CD14-positive monocyte (primary cell): Measurements from ENCODE around the gene SLC14A1. TPM values are rescaled to one million over a fixed set of nuclear protein-coding genes. Genes with fewer than 3 reads are reported as not detected.
A peak's percentile ranks its signal among the peaks of the same experiment; 100 is the strongest.

Source experiments
- DNase-seq, 3 donors: peaks; one replicate each; pipeline ENCODE4 v3.0.0-alpha.2; 2011 to 2022
- H2AFZ ChIP-seq: 2 replicates; pipeline ENCODE4 v1.6.0; 2012; ENCODE audit warnings: mild to moderate bottlenecking, low read depth, low read length, inconsistent platforms; ENCODE audit not compliant: insufficient read depth, poor library complexity, severe bottlenecking
- H3K27ac ChIP-seq, 2 donors: 1 replicate in 1 of 2; 2 replicates in 1 of 2; pipeline ENCODE4 v1.5.1; 2012 to 2013; ENCODE audit warnings: low read length in 2 of 2, control low read depth in 1 of 2, inconsistent platforms in 1 of 2, low read depth in 1 of 2, mild to moderate bottlenecking in 1 of 2
- H3K27me3 ChIP-seq, 2 donors: one replicate each; pipeline versions ENCODE4 v1.6.0 to v1.6.1; 2011 to 2013; ENCODE audit warnings: low read length in 2 of 2; ENCODE audit not compliant: control insufficient read depth in 2 of 2, insufficient read depth in 2 of 2
- H3K36me3 ChIP-seq, 2 donors: replicated peaks in 1 of 2; 1 replicate in 1 of 2; 2 replicates in 1 of 2; pipeline versions ENCODE4 v1.5.1 to v1.6.1; 2012 to 2013; ENCODE audit warnings: low read length in 2 of 2, control low read depth in 1 of 2, inconsistent platforms in 1 of 2, mild to moderate bottlenecking in 1 of 2; ENCODE audit not compliant: insufficient read depth in 2 of 2, control insufficient read depth in 1 of 2
- H3K4me1 ChIP-seq, 2 donors: 1 replicate in 1 of 2; 2 replicates in 1 of 2; pipeline versions ENCODE4 v1.5.1 to v1.6.1; 2012 to 2013; ENCODE audit warnings: low read length in 2 of 2, control low read depth in 1 of 2, inconsistent platforms in 1 of 2, mild to moderate bottlenecking in 1 of 2, moderate library complexity in 1 of 2; ENCODE audit not compliant: insufficient read depth in 2 of 2, control insufficient read depth in 1 of 2
- H3K4me2 ChIP-seq: replicated peaks from 2 replicates; pipeline ENCODE3; 2012; ENCODE audit warnings: low read length, moderate library complexity, mild to moderate bottlenecking; ENCODE audit not compliant: poor library complexity, severe bottlenecking; ENCODE audit errors: extremely low read depth
- H3K4me3 ChIP-seq, 3 experiments: fragments of 200-600 bp in 1 of 3; sonication (generic) in 1 of 3; replicated peaks in 1 of 3; 1 replicate in 2 of 3; 2 replicates in 1 of 3; pipeline ENCODE4 v1.5.1; 2011 to 2013; ENCODE audit warnings: low read length in 3 of 3, mild to moderate bottlenecking in 3 of 3, control low read depth in 2 of 3, low read depth in 2 of 3, inconsistent platforms in 1 of 3, moderate library complexity in 1 of 3
- H3K79me2 ChIP-seq: 2 replicates; pipeline ENCODE4 v1.6.0; 2012; ENCODE audit warnings: mild to moderate bottlenecking, control low read depth, inconsistent platforms, low read length, moderate library complexity; ENCODE audit not compliant: insufficient read depth
- H3K9ac ChIP-seq: 2 replicates; pipeline ENCODE4 v1.6.0; 2017; ENCODE audit warnings: low read length, mild to moderate bottlenecking; ENCODE audit not compliant: insufficient read depth, poor library complexity, severe bottlenecking
- H3K9me3 ChIP-seq, 2 donors: replicated peaks in 1 of 2; 1 replicate in 1 of 2; 2 replicates in 1 of 2; pipeline versions ENCODE4 v1.5.1 to v1.6.1; 2012 to 2013; ENCODE audit warnings: low read length in 2 of 2, control low read depth in 1 of 2; ENCODE audit not compliant: control insufficient read depth in 1 of 2, insufficient read depth in 1 of 2
- H4K20me1 ChIP-seq: 2 replicates; pipeline ENCODE4 v1.6.0; 2012; ENCODE audit warnings: mild to moderate bottlenecking, low read length, control low read depth, moderate library complexity; ENCODE audit not compliant: insufficient read depth
- H3K27ac Mint-ChIP-seq, 7 donors: one replicate each; pipeline ENCODE4 v1.8.0; 2020; ENCODE audit warnings: mild to moderate bottlenecking in 7 of 7, mixed read lengths in 7 of 7, moderate library complexity in 6 of 7, inconsistent platforms in 2 of 7
- H3K27me3 Mint-ChIP-seq, 3 donors: one replicate each; pipeline ENCODE4 v1.8.0; 2021 to 2022; ENCODE audit warnings: low read depth in 3 of 3, mild to moderate bottlenecking in 3 of 3, mixed read lengths in 3 of 3, moderate library complexity in 3 of 3, inconsistent platforms in 1 of 3
- H3K36me3 Mint-ChIP-seq, 2 donors: one replicate each; pipeline ENCODE4 v1.8.0; 2020; ENCODE audit warnings: mixed read lengths in 2 of 2, inconsistent platforms in 1 of 2, mild to moderate bottlenecking in 1 of 2
- H3K4me1 Mint-ChIP-seq: one replicate; pipeline ENCODE4 v1.8.0; 2020; ENCODE audit warnings: mild to moderate bottlenecking, mixed read lengths
- H3K4me3 Mint-ChIP-seq, 2 donors: one replicate each; pipeline ENCODE4 v1.8.0; 2020; ENCODE audit warnings: mild to moderate bottlenecking in 2 of 2, mixed read lengths in 2 of 2, moderate library complexity in 1 of 2
- H3K9me3 Mint-ChIP-seq, 7 donors: one replicate each; pipeline ENCODE4 v1.8.0; 2020 to 2022; ENCODE audit warnings: mixed read lengths in 7 of 7, mild to moderate bottlenecking in 6 of 7, moderate library complexity in 6 of 7, inconsistent platforms in 2 of 7
- CTCF ChIP-seq: fragments of 200-600 bp; IDR thresholded peaks from one replicate; pipeline ENCODE4 v1.8.0; 2022; ENCODE audit warnings: antibody characterized with exemption, mild to moderate bottlenecking
- WGBS: methylation state at CpG from one replicate; pipeline ENCODE4 v1.1.5; 2013; ENCODE audit warnings: missing lambda C conversion rate; ENCODE audit not compliant: insufficient coverage; 5-methylcytosine and 5-hydroxymethylcytosine counted together
- intact Hi-C, 2 donors: fragments of 100-400 bp; cut with micrococcal nuclease; formaldehyde crosslinking; loops; one replicate each; pipeline versions ENCODE4 v1.15.0 to v1.15.1; 2023
- polyA plus RNA-seq, 3 donors: library from polyadenylated mRNA; depleted of rRNA in 1 of 3; unstranded in 2 of 3; stranded (reverse) in 1 of 3; fragments of 300-500 nt in 2 of 3; fragments of >200 nt in 1 of 3; fragmentation: Illumina TruSeq in 2 of 3; gene quantifications; 1 replicate in 2 of 3; 2 replicates in 1 of 3; pipeline ENCODE4 v1.2.3, GENCODE V29; 2012 to 2021

The SLC14A1 gene
- polyA plus RNA-seq, 3 donors = not detected

GRCh38 chr18:45725336-45725735 is 1.4 kb downstream of the SLC14A1 start:
- WGBS = 94% methylated on average over 4 of the region's 4 CpGs
- no peak for TF ChIP-seq CTCF
- Histone ChIP-seq H3K9ac (no peak overlapping the region), H3K36me3 (no peaks in the 10 kb centered on the region), H2AFZ (no peak overlapping the region), H3K4me2 (no peak overlapping the region), H3K27ac (no peak overlapping the region), H3K27me3 (no peaks in the 10 kb centered on the region), H4K20me1 (no peaks in the 10 kb centered on the region), H3K4me1 (no peaks in the 10 kb centered on the region), H3K4me3 (no peak overlapping the region), H3K9me3 (no peaks in the 10 kb centered on the region), H3K79me2 (no peaks in the 10 kb centered on the region)
- DNase-seq = no peak
- no peaks in the 10 kb centered on the region for H3K36me3 Mint-ChIP-seq
- no peaks in the 10 kb centered on the region for H3K9me3 Mint-ChIP-seq
- H3K27ac Mint-ChIP-seq = no peak overlapping the region
- intact Hi-C loops = no loop called here
- H3K27me3 Mint-ChIP-seq = peaks cover 0 to 2% (median 2%) of the 10 kb centered on the region in 3 donors
- no peak overlapping the region for H3K4me3 Mint-ChIP-seq
- peaks cover 2% of the 10 kb centered on the region for H3K4me1 Mint-ChIP-seq

- no peaks in the 10 kb centered on the region for H3K36me3 Mint-ChIP-seq
- intact Hi-C loops = no loop called here
Observed at GRCh38 chr18:45726603-45727002, 2.6 kb downstream of the SLC14A1 start.

More at GRCh38 chr18:45726603-45727002, 2.6 kb downstream of the SLC14A1 start:
- Histone ChIP-seq H3K79me2 (no peaks in the 10 kb centered on the region), H4K20me1 (no peaks in the 10 kb centered on the region), H3K27me3 (no peaks in the 10 kb centered on the region), H3K9ac (no peak overlapping the region), H3K36me3 (no peaks in the 10 kb centered on the region), H3K4me1 (no peaks in the 10 kb centered on the region), H2AFZ (no peak overlapping the region), H3K9me3 (no peaks in the 10 kb centered on the region), H3K4me3 (no peak overlapping the region), H3K27ac (no peak overlapping the region), H3K4me2 (no peak overlapping the region)
- Mint-ChIP-seq H3K4me3 (no peak overlapping the region), H3K27ac (peak overlapping the region in 1 of 7 donors; percentile 50), H3K27me3 (peaks cover 2 to 3% (median 2%) of the 10 kb centered on the region in 3 donors), H3K9me3 (no peaks in the 10 kb centered on the region), H3K4me1 (peaks cover 2% of the 10 kb centered on the region)
- 97% methylated on average over 3 of the region's 3 CpGs for WGBS
- TF ChIP-seq CTCF = no peak
- DNase-seq = no peak
